LNCaP clone FGC (cell line): ENCODE measurements around the gene PCSK7.

Experiments
- DNase-seq: peaks from one replicate; pipeline ENCODE4 v3.0.0-alpha.2; 2011; ENCODE audit warnings: low read depth
- H3K4me3 ChIP-seq: 2 replicates; pipeline ENCODE4 v1.5.1; 2011; ENCODE audit warnings: mild to moderate bottlenecking, low read depth, low read length, control low read depth
- TF ChIP-seq, protein P1 (sequence below): IDR thresholded peaks from 2 replicates; pipeline ENCODE4 v1.5.1; 2012; ENCODE audit warnings: mild to moderate bottlenecking; ENCODE audit not compliant: control insufficient read depth, insufficient read depth; ENCODE audit errors: extremely low read depth

Gene PCSK7

DNA sequence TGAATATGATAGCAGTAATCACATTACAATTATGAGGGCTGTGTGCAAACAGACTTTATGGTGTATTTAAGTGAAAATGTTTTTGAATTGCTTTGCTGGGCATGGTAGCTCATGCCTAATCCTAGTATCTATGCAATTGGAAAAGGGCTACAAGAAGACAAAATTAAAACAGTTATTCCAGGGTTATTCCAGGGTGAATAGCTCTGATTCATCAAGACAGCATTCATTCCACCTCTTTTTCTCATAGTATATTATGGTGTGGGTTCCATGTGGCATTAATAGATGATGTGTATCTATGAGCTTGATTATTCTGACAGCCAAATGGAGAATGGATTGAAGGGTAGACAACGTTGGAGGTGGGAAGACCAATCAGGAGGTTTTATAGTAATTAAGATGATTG is 65.4 kb downstream of the PCSK7 start:
- no peak for DNase-seq
- no peak overlapping the region for H3K4me3 ChIP-seq
- TF ChIP-seq, protein P1, sequence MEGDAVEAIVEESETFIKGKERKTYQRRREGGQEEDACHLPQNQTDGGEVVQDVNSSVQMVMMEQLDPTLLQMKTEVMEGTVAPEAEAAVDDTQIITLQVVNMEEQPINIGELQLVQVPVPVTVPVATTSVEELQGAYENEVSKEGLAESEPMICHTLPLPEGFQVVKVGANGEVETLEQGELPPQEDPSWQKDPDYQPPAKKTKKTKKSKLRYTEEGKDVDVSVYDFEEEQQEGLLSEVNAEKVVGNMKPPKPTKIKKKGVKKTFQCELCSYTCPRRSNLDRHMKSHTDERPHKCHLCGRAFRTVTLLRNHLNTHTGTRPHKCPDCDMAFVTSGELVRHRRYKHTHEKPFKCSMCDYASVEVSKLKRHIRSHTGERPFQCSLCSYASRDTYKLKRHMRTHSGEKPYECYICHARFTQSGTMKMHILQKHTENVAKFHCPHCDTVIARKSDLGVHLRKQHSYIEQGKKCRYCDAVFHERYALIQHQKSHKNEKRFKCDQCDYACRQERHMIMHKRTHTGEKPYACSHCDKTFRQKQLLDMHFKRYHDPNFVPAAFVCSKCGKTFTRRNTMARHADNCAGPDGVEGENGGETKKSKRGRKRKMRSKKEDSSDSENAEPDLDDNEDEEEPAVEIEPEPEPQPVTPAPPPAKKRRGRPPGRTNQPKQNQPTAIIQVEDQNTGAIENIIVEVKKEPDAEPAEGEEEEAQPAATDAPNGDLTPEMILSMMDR, result no peak

DNA sequence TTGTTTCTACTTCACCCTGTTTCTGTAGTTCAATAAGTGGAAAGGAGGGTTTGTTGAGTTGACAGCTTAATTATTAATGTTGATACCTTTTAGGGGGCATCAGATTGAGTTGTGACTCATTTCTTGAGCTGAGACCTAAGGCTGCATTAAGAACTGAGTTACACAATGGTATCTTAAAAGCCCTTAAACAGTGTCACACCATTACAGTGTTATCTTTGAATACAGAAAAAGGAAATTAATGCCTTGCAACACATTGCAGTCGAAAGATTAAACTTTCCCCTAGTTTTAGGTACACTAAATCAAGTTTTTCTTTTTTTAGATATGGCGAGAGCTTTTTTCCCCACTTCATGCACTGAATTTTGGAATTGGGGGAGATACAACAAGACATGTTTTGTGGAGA is 71.0 kb downstream of the PCSK7 start:
- no peak overlapping the region for H3K4me3 ChIP-seq
- no peak for DNase-seq
- TF ChIP-seq, protein P1, result no peak

DNA sequence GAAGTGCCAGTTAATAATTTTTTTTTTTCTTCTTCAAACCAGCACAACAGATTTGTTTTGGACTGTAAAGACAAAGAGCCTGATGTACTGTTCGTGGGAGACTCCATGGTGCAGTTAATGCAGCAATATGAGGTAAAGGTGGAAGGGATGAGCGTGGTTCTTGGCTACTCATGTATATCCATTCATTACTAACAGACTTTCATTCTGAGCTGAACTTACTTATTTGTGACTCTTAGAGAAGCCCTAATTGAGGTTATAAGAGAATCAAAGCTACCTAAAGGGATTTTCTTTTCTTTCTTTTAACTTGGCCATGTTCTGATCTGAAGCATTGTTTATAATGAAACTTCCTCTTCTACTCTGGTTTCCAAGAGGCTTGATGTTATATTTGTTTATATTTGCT is 72.0 kb downstream of the PCSK7 start:
- TF ChIP-seq, protein P1, result no peak
- H3K4me3 ChIP-seq, result no peak overlapping the region
- DNase-seq, result no peak

DNA sequence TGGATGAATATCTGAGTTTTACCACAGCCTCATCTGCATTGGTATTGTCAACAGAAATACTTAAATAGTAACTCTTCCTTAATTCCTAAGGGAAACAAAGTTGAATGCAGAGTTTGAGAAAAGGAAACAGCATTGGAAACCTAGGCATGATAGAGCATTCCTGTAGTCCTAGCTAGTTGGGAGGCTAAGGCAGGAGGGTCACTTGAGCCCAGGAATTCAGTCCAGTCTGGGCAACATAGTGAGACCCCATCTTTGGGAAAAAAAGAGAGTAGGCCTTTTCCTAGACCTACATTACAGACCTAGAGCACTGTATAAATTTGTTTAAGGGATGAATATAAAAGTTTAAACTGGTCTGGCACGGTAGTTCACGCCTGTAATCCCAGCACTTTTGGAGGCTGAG is 74.4 kb downstream of the PCSK7 start:
- no peak for DNase-seq
- TF ChIP-seq, protein P1, result no peak
- H3K4me3 ChIP-seq, result no peak overlapping the region

DNA sequence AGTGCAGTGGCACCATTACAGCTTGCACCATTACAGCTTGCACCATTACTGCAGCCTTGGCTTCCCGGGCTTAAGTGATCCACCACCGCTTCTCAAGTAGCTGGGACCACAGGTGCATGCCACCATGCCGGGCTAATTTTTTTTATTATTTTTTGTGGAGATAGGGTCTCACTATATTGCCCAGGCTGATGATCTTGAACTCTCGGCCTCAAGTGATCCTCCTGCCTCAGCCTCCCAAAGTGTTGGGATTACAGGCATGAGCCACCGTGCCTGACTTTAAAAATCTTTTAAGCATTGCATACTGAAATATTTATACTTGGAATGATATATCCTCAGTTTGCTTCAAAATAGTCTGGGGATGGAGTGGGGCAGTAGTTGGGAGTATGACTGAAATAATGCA is 77.4 kb downstream of the PCSK7 start:
- no peak overlapping the region for H3K4me3 ChIP-seq
- no peak for DNase-seq
- TF ChIP-seq, protein P1, result no peak
